A549 (cell line): ENCODE results near the gene SPIRE2.

Source experiments
- EHMT2 ChIP-seq: fragments of 200-600 bp; sonication (generic); IDR thresholded peaks from 2 replicates; pipeline ENCODE4 v1.6.1; 2016; ENCODE audit warnings: antibody characterized with exemption, low read depth, mild to moderate bottlenecking, moderate library complexity
- EP300 ChIP-seq, 2 experiments: fragments of >200 bp; sonication (Bioruptor Twin); formaldehyde crosslinking; IDR thresholded peaks; 2 replicates in 1 of 2; 3 replicates in 1 of 2; pipeline ENCODE4 v1.6.1; 2016 to 2017
- FOXS1 ChIP-seq: fragments of 250-450 bp; sonication (Bioruptor Pico); IDR thresholded peaks from 2 replicates; pipeline ENCODE4 v1.5.0; 2020; ENCODE audit warnings: mild to moderate bottlenecking, moderate library complexity
- GATA3 ChIP-seq: IDR thresholded peaks from 2 replicates; pipeline ENCODE4 v1.6.1; 2012; ENCODE audit warnings: borderline replicate concordance
- HDAC2 ChIP-seq: fragments of 200-600 bp; sonication (generic); IDR thresholded peaks from 2 replicates; pipeline ENCODE4 v1.6.1; 2016
- JUN ChIP-seq, 2 experiments: fragments of >200 bp; sonication (Bioruptor Twin); formaldehyde crosslinking; IDR thresholded peaks; 2 replicates in 1 of 2; 3 replicates in 1 of 2; pipeline ENCODE4 v1.6.1; 2016 to 2017
- JUNB ChIP-seq: fragments of >200 bp; sonication (Bioruptor Twin); formaldehyde crosslinking; IDR thresholded peaks from 2 replicates; pipeline ENCODE4 v1.6.1; 2016
- MAFK ChIP-seq: fragments of 450-650 bp; IDR thresholded peaks from 2 replicates; pipeline ENCODE4 v1.6.1; 2014; ENCODE audit not compliant: partially characterized antibody
- POLR2A ChIP-seq: IDR thresholded peaks from 2 replicates; pipeline ENCODE4 v1.6.1; 2012; ENCODE audit warnings: mild to moderate bottlenecking, low read length
- RAD21 ChIP-seq, 2 experiments: fragments of >200 bp in 1 of 2; sonication (Bioruptor Twin) in 1 of 2; formaldehyde crosslinking in 1 of 2; IDR thresholded peaks in 1 of 2; conservative IDR thresholded peaks in 1 of 2; 2 replicates in 1 of 2; 3 replicates in 1 of 2; pipeline ENCODE4 v1.6.1; 2012 to 2018; ENCODE audit warnings: inconsistent platforms in 1 of 2
- RFX5 ChIP-seq: fragments of 450-650 bp; IDR thresholded peaks from 2 replicates; pipeline ENCODE4 v1.7.1; 2014; ENCODE audit warnings: antibody characterized with exemption, mild to moderate bottlenecking, moderate library complexity
- TF ChIP-seq, protein P1 (sequence below): fragments of >200 bp; sonication (Bioruptor Twin); formaldehyde crosslinking; IDR thresholded peaks from 3 replicates; pipeline ENCODE4 v1.5.1; 2016

DNA sequence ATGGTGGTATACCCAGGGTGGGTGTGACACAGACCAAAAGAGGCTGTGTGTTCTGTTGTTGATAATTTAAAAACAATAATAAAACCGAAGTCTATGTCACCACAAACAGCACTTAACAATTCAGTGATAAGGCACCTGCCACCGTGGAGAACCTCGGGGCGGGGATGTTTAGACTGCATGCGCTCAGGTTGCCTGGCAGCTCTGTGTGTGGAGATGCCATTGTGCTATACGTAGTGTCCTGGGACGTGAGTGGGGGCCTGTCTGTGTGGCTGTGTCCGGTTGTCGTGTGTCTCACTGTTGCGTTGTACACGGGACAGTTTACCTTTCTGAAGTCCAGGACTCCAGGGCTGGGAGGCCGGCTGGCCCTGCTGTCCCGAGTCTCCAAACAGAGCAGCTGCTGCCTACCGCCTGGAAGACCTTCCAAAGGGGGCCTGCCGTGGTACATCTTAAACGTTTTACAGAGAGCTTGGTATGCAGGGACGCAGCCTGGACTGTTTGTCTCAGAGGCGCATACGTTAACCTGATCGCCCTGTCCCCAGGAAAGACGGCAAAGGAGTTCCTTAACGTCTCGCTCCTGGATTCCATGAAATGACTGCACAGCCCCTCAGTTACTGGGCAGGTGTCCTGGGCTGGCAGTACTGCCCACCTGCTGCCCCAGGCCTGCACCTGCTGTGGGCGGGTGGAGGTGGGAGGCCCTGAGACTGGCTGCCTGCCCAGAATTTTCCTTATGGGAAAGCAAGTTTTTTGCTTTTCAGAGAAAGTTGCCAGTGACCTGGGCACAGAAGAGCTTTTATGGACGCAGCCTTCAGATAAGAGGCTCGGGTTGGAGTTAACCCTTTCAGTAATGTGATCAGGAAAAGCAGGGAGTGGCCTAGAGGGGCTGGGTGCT, 19.0 kb downstream of the SPIRE2 start:
- no peak for TF ChIP-seq JUN (IDR thresholded peaks at IDR 0.05)
- TF ChIP-seq, protein P1, sequence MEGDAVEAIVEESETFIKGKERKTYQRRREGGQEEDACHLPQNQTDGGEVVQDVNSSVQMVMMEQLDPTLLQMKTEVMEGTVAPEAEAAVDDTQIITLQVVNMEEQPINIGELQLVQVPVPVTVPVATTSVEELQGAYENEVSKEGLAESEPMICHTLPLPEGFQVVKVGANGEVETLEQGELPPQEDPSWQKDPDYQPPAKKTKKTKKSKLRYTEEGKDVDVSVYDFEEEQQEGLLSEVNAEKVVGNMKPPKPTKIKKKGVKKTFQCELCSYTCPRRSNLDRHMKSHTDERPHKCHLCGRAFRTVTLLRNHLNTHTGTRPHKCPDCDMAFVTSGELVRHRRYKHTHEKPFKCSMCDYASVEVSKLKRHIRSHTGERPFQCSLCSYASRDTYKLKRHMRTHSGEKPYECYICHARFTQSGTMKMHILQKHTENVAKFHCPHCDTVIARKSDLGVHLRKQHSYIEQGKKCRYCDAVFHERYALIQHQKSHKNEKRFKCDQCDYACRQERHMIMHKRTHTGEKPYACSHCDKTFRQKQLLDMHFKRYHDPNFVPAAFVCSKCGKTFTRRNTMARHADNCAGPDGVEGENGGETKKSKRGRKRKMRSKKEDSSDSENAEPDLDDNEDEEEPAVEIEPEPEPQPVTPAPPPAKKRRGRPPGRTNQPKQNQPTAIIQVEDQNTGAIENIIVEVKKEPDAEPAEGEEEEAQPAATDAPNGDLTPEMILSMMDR: no peak
- TF ChIP-seq POLR2A: no peak
- TF ChIP-seq MAFK: no peak
- no peak for TF ChIP-seq HDAC2
- TF ChIP-seq JUNB: no peak
- no peak for TF ChIP-seq EP300 (IDR thresholded peaks at IDR 0.05)
- no peak for TF ChIP-seq GATA3
- TF ChIP-seq RAD21 (conservative IDR thresholded peaks at IDR 0.05 in 1 of 2, IDR thresholded peaks at IDR 0.05 in 1 of 2): no peak
- no peak for TF ChIP-seq RFX5
- no peak for TF ChIP-seq EHMT2
- TF ChIP-seq FOXS1 (CRISPR knock-in tag): no peak
